HEK293 (cell line): ENCODE results near the gene FERMT1.
A peak's percentile ranks its signal among the peaks of the same experiment; 100 is the strongest.

Experiments
- HOXC10 ChIP-seq: sonication (generic); formaldehyde crosslinking; IDR thresholded peaks from 2 replicates; pipeline ENCODE4 v1.8.1; 2023; ENCODE audit warnings: mild to moderate bottlenecking, missing genetic modification reagents
- HOXD13 ChIP-seq: sonication (generic); formaldehyde crosslinking; IDR thresholded peaks from 2 replicates; pipeline ENCODE4 v1.8.0; 2022; ENCODE audit warnings: missing genetic modification reagents, borderline replicate concordance
- KLF10 ChIP-seq: fragments of 450-650 bp; IDR thresholded peaks from 2 replicates; pipeline ENCODE4 v1.5.1; 2018; ENCODE audit warnings: missing biosample characterization, mild to moderate bottlenecking, missing genetic modification characterization
- KLF8 ChIP-seq: fragments of 450-650 bp; formaldehyde crosslinking; IDR thresholded peaks from 2 replicates; pipeline ENCODE4 v1.5.1; 2016; ENCODE audit warnings: missing biosample characterization, missing genetic modification characterization
- MEIS1 ChIP-seq: sonication (generic); formaldehyde crosslinking; IDR thresholded peaks from 2 replicates; pipeline ENCODE4 v1.8.1; 2022; ENCODE audit warnings: missing genetic modification reagents, mild to moderate bottlenecking, borderline replicate concordance
- MYNN ChIP-seq: fragments of 450-650 bp; formaldehyde crosslinking; IDR thresholded peaks from 2 replicates; pipeline ENCODE4 v1.5.1; 2016; ENCODE audit warnings: missing biosample characterization, missing genetic modification characterization, borderline replicate concordance
- OVOL3 ChIP-seq: fragments of 450-650 bp; formaldehyde crosslinking; IDR thresholded peaks from 2 replicates; pipeline ENCODE4 v1.5.1; 2016; ENCODE audit warnings: missing biosample characterization, missing genetic modification characterization
- PRDM6 ChIP-seq: fragments of 450-650 bp; formaldehyde crosslinking; IDR thresholded peaks from 2 replicates; pipeline ENCODE4 v1.5.1; 2017; ENCODE audit warnings: missing biosample characterization, missing genetic modification characterization
- SP3 ChIP-seq: fragments of 450-650 bp; formaldehyde crosslinking; IDR thresholded peaks from 2 replicates; pipeline ENCODE4 v1.5.1; 2016; ENCODE audit warnings: missing biosample characterization, missing genetic modification characterization
- ZBTB20 ChIP-seq: fragments of 450-650 bp; formaldehyde crosslinking; IDR thresholded peaks from 2 replicates; pipeline ENCODE4 v1.5.1; 2016; ENCODE audit warnings: missing biosample characterization, missing genetic modification characterization
- ZNF2 ChIP-seq: fragments of 450-650 bp; formaldehyde crosslinking; IDR thresholded peaks from 2 replicates; pipeline ENCODE4 v1.5.1; 2016; ENCODE audit warnings: missing biosample characterization, missing genetic modification characterization
- ZNF335 ChIP-seq: fragments of 450-650 bp; formaldehyde crosslinking; conservative IDR thresholded peaks from 2 replicates; pipeline ENCODE4 v1.5.1; 2016; ENCODE audit warnings: missing biosample characterization, missing genetic modification characterization
- ZNF394 ChIP-seq: fragments of 450-650 bp; formaldehyde crosslinking; IDR thresholded peaks from 2 replicates; pipeline ENCODE4 v1.5.1; 2016; ENCODE audit warnings: missing biosample characterization, missing genetic modification characterization, mild to moderate bottlenecking, moderate library complexity, borderline replicate concordance
- ZNF398 ChIP-seq: fragments of 450-650 bp; formaldehyde crosslinking; IDR thresholded peaks from 2 replicates; pipeline ENCODE4 v1.5.1; 2017; ENCODE audit warnings: missing biosample characterization, missing genetic modification characterization
- ZNF513 ChIP-seq: fragments of 450-650 bp; IDR thresholded peaks from 2 replicates; pipeline ENCODE4 v1.5.1; 2018; ENCODE audit warnings: missing biosample characterization, missing genetic modification characterization
- ZNF518A ChIP-seq: fragments of 450-650 bp; formaldehyde crosslinking; conservative IDR thresholded peaks from 2 replicates; pipeline ENCODE4 v1.5.1; 2016; ENCODE audit warnings: low read depth, missing biosample characterization, missing genetic modification characterization
- ZNF529 ChIP-seq: fragments of 450-650 bp; formaldehyde crosslinking; IDR thresholded peaks from 2 replicates; pipeline ENCODE4 v1.5.1; 2017; ENCODE audit warnings: missing genetic modification characterization, missing biosample characterization; ENCODE audit not compliant: insufficient replicate concordance
- ZNF561 ChIP-seq: fragments of 450-650 bp; IDR thresholded peaks from 2 replicates; pipeline ENCODE4 v1.5.1; 2018; ENCODE audit warnings: missing biosample characterization, missing genetic modification characterization, borderline replicate concordance
- ZNF571 ChIP-seq: fragments of 450-650 bp; formaldehyde crosslinking; IDR thresholded peaks from 2 replicates; pipeline ENCODE4 v1.5.0; 2017; ENCODE audit warnings: missing biosample characterization, missing genetic modification characterization
- ZNF707 ChIP-seq: fragments of 450-650 bp; formaldehyde crosslinking; IDR thresholded peaks from 2 replicates; pipeline ENCODE4 v1.5.1; 2016; ENCODE audit warnings: missing biosample characterization, missing genetic modification characterization
- ZNF791 ChIP-seq: fragments of 450-650 bp; formaldehyde crosslinking; IDR thresholded peaks from 2 replicates; pipeline ENCODE4 v1.5.1; 2016; ENCODE audit warnings: missing biosample characterization, missing genetic modification characterization
- ZNF830 ChIP-seq: fragments of 450-650 bp; IDR thresholded peaks from 2 replicates; pipeline ENCODE4 v1.5.0; 2018; ENCODE audit warnings: missing biosample characterization, missing genetic modification characterization, low read depth, mild to moderate bottlenecking, moderate library complexity

Gene FERMT1

GRCh38 chr20:6053776-6054688 is 68.8 kb downstream of the FERMT1 start, which contains the start of gene LRRN4 (continued):
- TF ChIP-seq ZNF2 (tag by site-specific recombination), result no peak
- no peak for TF ChIP-seq HOXC10 (CRISPR knock-in tag)
- no peak for TF ChIP-seq PRDM6
- no peak for TF ChIP-seq MEIS1 (CRISPR knock-in tag)
- TF ChIP-seq KLF8 (tag by site-specific recombination), result no peak
- TF ChIP-seq OVOL3 (tag by site-specific recombination), result no peak
- no peak for TF ChIP-seq ZNF561 (tag by site-specific recombination)
- TF ChIP-seq ZNF791 (tag by site-specific recombination), result no peak
- no peak for TF ChIP-seq KLF10 (tag by site-specific recombination)
- TF ChIP-seq ZNF518A (tag by site-specific recombination), result no peak
- 0 out of 2 replicates have a peak, but pooled peaks have one; percentile 25 for TF ChIP-seq ZNF335
- peak; percentile 94 for TF ChIP-seq ZNF394 (tag by site-specific recombination)
- TF ChIP-seq HOXD13, result no peak
- TF ChIP-seq ZNF398 (tag by site-specific recombination), result peak; percentile 27; the same call in 1 of the 2 replicates
- TF ChIP-seq SP3 (tag by site-specific recombination), result peak; percentile 23; the same call in 1 of the 2 replicates
- TF ChIP-seq ZNF513, result no peak
- TF ChIP-seq ZNF707 (tag by site-specific recombination), result no peak
- TF ChIP-seq ZNF571 (tag by site-specific recombination), result no peak
- TF ChIP-seq ZNF830 (tag by site-specific recombination), result no peak
- no peak for TF ChIP-seq ZBTB20 (tag by site-specific recombination)
- no peak for TF ChIP-seq MYNN
- no peak for TF ChIP-seq ZNF529 (tag by site-specific recombination)
